Measurements from ENCODE around the gene UPK1A.

The UPK1A gene

GRCh38 chr19:35704218-35704617 lies 37.9 kb downstream of the UPK1A start, which contains the start of gene ZBTB32:
ZBTB32 (plus strand) TSS chr19:35704558; CDS start chr19:35714627, 10,069 bp downstream.
- Histone ChIP-seq H3K4me3 (ENCODE audit: low read depth in 1 of 2, low read length in 1 of 2) (no peak within 1 kb of the TSS), H3K4me1 (ENCODE audit: control insufficient read depth in 1 of 2, insufficient read depth in 1 of 2, low read depth in 1 of 2, low read length in 1 of 2) (peaks cover 10 to 14% of the 10 kb centered on the region in 2 experiments), H3K36me3 (no peaks in the 10 kb centered on the region), H3K27me3 (peaks cover 72% of the 10 kb centered on the region), H3K9me3 (no peaks in the 10 kb centered on the region), H3K27ac (no peak within 1 kb of the TSS)
- TF ChIP-seq, protein P1, sequence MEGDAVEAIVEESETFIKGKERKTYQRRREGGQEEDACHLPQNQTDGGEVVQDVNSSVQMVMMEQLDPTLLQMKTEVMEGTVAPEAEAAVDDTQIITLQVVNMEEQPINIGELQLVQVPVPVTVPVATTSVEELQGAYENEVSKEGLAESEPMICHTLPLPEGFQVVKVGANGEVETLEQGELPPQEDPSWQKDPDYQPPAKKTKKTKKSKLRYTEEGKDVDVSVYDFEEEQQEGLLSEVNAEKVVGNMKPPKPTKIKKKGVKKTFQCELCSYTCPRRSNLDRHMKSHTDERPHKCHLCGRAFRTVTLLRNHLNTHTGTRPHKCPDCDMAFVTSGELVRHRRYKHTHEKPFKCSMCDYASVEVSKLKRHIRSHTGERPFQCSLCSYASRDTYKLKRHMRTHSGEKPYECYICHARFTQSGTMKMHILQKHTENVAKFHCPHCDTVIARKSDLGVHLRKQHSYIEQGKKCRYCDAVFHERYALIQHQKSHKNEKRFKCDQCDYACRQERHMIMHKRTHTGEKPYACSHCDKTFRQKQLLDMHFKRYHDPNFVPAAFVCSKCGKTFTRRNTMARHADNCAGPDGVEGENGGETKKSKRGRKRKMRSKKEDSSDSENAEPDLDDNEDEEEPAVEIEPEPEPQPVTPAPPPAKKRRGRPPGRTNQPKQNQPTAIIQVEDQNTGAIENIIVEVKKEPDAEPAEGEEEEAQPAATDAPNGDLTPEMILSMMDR (IDR thresholded peaks at IDR 0.05), result no peak

GRCh38 chr19:35708391-35708790 lies 42.1 kb downstream of the UPK1A start:
- Histone ChIP-seq H3K36me3 (no peaks in the 10 kb centered on the region), H3K9me3 (no peaks in the 10 kb centered on the region), H3K27ac (no peak overlapping the region), H3K4me1 (ENCODE audit: control insufficient read depth in 1 of 2, insufficient read depth in 1 of 2, low read depth in 1 of 2, low read length in 1 of 2) (no peaks in the 10 kb centered on the region), H3K4me3 (ENCODE audit: low read depth in 1 of 2, low read length in 1 of 2) (no peak overlapping the region), H3K27me3 (peaks cover 60% of the 10 kb centered on the region)
- TF ChIP-seq, protein P1 (IDR thresholded peaks at IDR 0.05), result no peak

GRCh38 chr19:35710784-35711723 lies 44.7 kb downstream of the UPK1A start:
- no peak overlapping the region for H3K4me3 ChIP-seq (ENCODE audit: low read depth in 1 of 2, low read length in 1 of 2)
- no peak overlapping the region for H3K27ac ChIP-seq

GRCh38 chr19:35712567-35713505 lies 46.5 kb downstream of the UPK1A start:
- no peak overlapping the region for H3K4me3 ChIP-seq (ENCODE audit: low read depth in 1 of 2, low read length in 1 of 2)
- H3K4me1 ChIP-seq (ENCODE audit: control insufficient read depth in 1 of 2, insufficient read depth in 1 of 2, low read depth in 1 of 2, low read length in 1 of 2), result peaks cover 15 to 23% of the 10 kb centered on the region in 2 experiments
- H3K36me3 ChIP-seq, result no peaks in the 10 kb centered on the region
- no peak overlapping the region for H3K27ac ChIP-seq
- no peaks in the 10 kb centered on the region for H3K9me3 ChIP-seq
- TF ChIP-seq, protein P1 (IDR thresholded peaks at IDR 0.05), result no peak
- H3K27me3 ChIP-seq, result peaks cover 38% of the 10 kb centered on the region

More at GRCh38 chr19:35710784-35711723, 44.7 kb downstream of the UPK1A start:
- Histone ChIP-seq H3K36me3 (no peaks in the 10 kb centered on the region), H3K27me3 (peaks cover 45% of the 10 kb centered on the region), H3K4me1 (ENCODE audit: control insufficient read depth in 1 of 2, insufficient read depth in 1 of 2, low read depth in 1 of 2, low read length in 1 of 2) (peaks cover 7 to 10% of the 10 kb centered on the region in 2 experiments), H3K9me3 (no peaks in the 10 kb centered on the region)
- TF ChIP-seq, protein P1 (IDR thresholded peaks at IDR 0.05), result no peak

DNA sequence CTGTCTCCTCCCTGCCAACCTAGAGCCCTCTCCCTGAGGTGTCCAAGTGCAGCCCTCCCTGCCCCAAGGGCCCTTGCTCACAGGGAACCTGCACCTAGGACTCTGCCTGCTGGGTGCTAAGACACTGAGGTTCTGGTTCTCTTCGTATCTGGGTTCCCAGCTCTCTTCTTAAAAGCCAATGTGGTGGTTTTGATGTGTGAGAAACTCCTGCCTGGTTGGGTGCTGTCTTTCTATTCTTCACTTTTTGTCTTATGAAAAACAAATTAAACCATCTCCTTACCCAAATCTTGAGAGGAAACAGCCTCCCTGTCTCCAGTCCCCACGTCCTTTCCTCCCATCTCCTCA lies 47.2 kb downstream of the UPK1A start:
- no peaks in the 10 kb centered on the region for H3K36me3 ChIP-seq

More for the DNA sequence above, 47.2 kb downstream of the UPK1A start:
- Histone ChIP-seq H3K27me3 (peaks cover 31% of the 10 kb centered on the region), H3K9me3 (no peaks in the 10 kb centered on the region), H3K4me3 (ENCODE audit: low read depth in 1 of 2, low read length in 1 of 2) (no peak overlapping the region), H3K27ac (no peak overlapping the region), H3K4me1 (ENCODE audit: control insufficient read depth in 1 of 2, insufficient read depth in 1 of 2, low read depth in 1 of 2, low read length in 1 of 2) (peaks cover 17 to 26% of the 10 kb centered on the region in 2 experiments)
- TF ChIP-seq, protein P1 (IDR thresholded peaks at IDR 0.05), result no peak

Measured in neutrophil (primary cell).